KMS-11 (cell line): Measurements from ENCODE around the gene KRT85.

ENCODE experiments used
- H2AFZ ChIP-seq: fragments of 200-600 bp; sonication (generic); 2 replicates; pipeline ENCODE4 v1.6.1; 2016; ENCODE audit warnings: antibody characterized with exemption, mixed run types, low read depth
- H3K27ac ChIP-seq: fragments of 200-600 bp; sonication (generic); 2 replicates; pipeline ENCODE4 v1.6.1; 2016; ENCODE audit warnings: mild to moderate bottlenecking, mixed run types
- H3K27me3 ChIP-seq: fragments of 200-600 bp; sonication (generic); 2 replicates; pipeline ENCODE4 v1.6.1; 2017; ENCODE audit warnings: mild to moderate bottlenecking, low read depth, mixed run types, moderate library complexity; ENCODE audit not compliant: insufficient read depth
- H3K36me3 ChIP-seq: fragments of 200-600 bp; sonication (generic); 2 replicates; pipeline ENCODE4 v1.6.1; 2017; ENCODE audit warnings: mild to moderate bottlenecking, mixed run types; ENCODE audit not compliant: insufficient read depth
- H3K4me1 ChIP-seq: fragments of 200-600 bp; sonication (generic); 2 replicates; pipeline ENCODE4 v1.6.1; 2016; ENCODE audit warnings: mild to moderate bottlenecking, low read depth, mixed run types; ENCODE audit not compliant: poor library complexity, severe bottlenecking
- H3K4me2 ChIP-seq: fragments of 200-600 bp; sonication (generic); 2 replicates; pipeline ENCODE4 v1.7.0; 2016; ENCODE audit warnings: mild to moderate bottlenecking, mixed run types
- H3K4me3 ChIP-seq: fragments of 200-600 bp; sonication (generic); IDR thresholded peaks from 2 replicates; pipeline ENCODE4 v1.6.1; 2017; ENCODE audit warnings: low read depth, low read length, mixed read lengths; ENCODE audit not compliant: insufficient read depth
- H3K79me2 ChIP-seq: fragments of 200-600 bp; sonication (generic); 2 replicates; pipeline ENCODE4 v1.6.1; 2016; ENCODE audit warnings: low read depth, mixed run types; ENCODE audit not compliant: insufficient read depth
- H3K9ac ChIP-seq: fragments of 200-600 bp; sonication (generic); 2 replicates; pipeline ENCODE4 v1.6.1; 2016; ENCODE audit warnings: mild to moderate bottlenecking, mixed run types
- H4K20me1 ChIP-seq: fragments of 200-600 bp; sonication (generic); 2 replicates; pipeline ENCODE4 v1.6.1; 2016; ENCODE audit warnings: mild to moderate bottlenecking, mixed run types; ENCODE audit not compliant: insufficient read depth
- TF ChIP-seq, protein P1 (sequence below): fragments of 200-600 bp; sonication (generic); conservative IDR thresholded peaks from 2 replicates; pipeline ENCODE4 v1.6.1; 2017; ENCODE audit warnings: low read depth, mild to moderate bottlenecking, antibody characterized with exemption, low read length, moderate library complexity, mixed read lengths

KRT85 gene

DNA sequence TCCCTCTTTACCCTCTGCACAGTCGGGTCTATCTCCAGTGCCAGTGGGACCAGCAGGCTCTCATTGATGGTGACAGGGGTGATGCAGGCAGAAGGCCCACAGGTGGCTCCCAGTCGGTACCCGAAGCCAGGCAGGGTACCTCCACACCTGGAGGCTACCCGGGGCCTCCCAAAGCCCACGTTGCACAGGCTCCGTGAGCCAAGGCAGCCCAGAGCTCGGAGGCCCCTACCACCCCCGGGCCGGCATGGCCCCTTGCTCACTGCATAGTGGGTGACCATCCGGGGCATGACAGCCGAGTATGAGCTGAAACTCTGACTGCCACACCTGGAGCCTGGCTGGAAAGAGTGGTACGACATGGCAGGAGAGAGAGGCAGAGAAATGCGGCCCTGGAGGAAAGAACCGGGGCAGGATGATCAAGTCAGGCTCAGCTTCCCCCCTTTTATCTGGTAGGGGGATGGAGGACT lies 38.7 kb upstream of the KRT85 start, which contains the start of gene KRT82:
TSS of gene KRT82 (minus strand) at position 414 of the 464 bp plus-strand sequence. CDS start at position 356, 58 bp downstream.
- Histone ChIP-seq H3K4me1 (no peaks in the 10 kb centered on the region), H3K4me2 (no peak within 1 kb of the TSS), H3K27me3 (peaks cover 52% of the 10 kb centered on the region), H3K79me2 (no peaks in the 10 kb centered on the region), H4K20me1 (no peaks in the 10 kb centered on the region), H2AFZ (no peak within 1 kb of the TSS), H3K4me3 (no peak within 1 kb of the TSS), H3K27ac (no peak within 1 kb of the TSS), H3K9ac (no peak within 1 kb of the TSS), H3K36me3 (no peaks in the 10 kb centered on the region)
- TF ChIP-seq, protein P1, sequence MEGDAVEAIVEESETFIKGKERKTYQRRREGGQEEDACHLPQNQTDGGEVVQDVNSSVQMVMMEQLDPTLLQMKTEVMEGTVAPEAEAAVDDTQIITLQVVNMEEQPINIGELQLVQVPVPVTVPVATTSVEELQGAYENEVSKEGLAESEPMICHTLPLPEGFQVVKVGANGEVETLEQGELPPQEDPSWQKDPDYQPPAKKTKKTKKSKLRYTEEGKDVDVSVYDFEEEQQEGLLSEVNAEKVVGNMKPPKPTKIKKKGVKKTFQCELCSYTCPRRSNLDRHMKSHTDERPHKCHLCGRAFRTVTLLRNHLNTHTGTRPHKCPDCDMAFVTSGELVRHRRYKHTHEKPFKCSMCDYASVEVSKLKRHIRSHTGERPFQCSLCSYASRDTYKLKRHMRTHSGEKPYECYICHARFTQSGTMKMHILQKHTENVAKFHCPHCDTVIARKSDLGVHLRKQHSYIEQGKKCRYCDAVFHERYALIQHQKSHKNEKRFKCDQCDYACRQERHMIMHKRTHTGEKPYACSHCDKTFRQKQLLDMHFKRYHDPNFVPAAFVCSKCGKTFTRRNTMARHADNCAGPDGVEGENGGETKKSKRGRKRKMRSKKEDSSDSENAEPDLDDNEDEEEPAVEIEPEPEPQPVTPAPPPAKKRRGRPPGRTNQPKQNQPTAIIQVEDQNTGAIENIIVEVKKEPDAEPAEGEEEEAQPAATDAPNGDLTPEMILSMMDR: no peak

DNA sequence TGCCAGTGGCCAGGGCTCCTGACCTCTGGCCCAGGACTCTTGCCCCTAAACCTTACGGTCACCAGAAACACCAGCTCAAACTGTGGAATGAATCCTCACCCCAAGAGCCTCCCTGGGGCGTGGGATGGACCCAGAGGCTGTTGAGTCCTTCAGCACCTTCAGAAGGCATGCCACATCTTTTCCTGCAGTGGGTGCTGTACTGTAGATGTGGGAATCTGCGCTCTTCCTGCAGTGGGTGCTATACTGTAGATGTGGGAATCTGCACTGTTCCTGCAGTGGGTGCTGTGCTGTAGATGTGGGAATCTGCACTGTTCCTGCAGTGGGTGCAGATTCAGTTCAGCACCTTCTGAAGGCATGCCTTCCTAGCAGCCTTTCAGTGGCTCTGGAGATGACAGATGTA lies 37.7 kb upstream of the KRT85 start:
- Histone ChIP-seq H3K79me2 (no peaks in the 10 kb centered on the region), H3K4me3 (no peak overlapping the region), H4K20me1 (no peaks in the 10 kb centered on the region), H3K27me3 (peaks cover 54% of the 10 kb centered on the region), H3K4me1 (no peaks in the 10 kb centered on the region), H3K4me2 (no peak overlapping the region), H3K27ac (no peak overlapping the region), H2AFZ (no peak overlapping the region), H3K36me3 (no peaks in the 10 kb centered on the region), H3K9ac (no peak overlapping the region)
- TF ChIP-seq, protein P1: no peak

DNA sequence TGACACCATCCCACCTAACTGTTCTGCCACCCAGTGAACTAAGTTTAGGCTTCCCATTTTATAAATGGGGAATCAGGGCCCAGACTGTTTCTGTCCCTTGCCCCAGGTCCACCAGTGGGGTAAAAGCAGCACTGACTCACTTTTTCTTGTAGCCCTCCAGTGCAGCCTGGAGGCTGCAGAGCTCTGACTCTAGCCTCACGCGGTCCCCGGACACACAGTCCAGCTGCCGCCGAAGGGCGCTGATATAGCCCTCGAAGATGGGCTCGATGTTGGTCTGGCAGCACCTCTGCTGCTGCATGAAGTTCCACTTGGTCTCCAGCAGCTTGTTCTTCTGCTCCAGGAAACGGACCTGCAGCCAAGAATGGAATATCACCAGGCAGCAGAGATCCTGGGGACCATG lies 36.3 kb upstream of the KRT85 start:
- Histone ChIP-seq H3K36me3 (no peaks in the 10 kb centered on the region), H4K20me1 (no peaks in the 10 kb centered on the region), H3K27ac (no peak overlapping the region), H3K27me3 (peaks cover 53% of the 10 kb centered on the region), H2AFZ (no peak overlapping the region), H3K9ac (no peak overlapping the region), H3K4me2 (no peak overlapping the region), H3K4me3 (no peak overlapping the region), H3K79me2 (no peaks in the 10 kb centered on the region), H3K4me1 (no peaks in the 10 kb centered on the region)
- TF ChIP-seq, protein P1: no peak

DNA sequence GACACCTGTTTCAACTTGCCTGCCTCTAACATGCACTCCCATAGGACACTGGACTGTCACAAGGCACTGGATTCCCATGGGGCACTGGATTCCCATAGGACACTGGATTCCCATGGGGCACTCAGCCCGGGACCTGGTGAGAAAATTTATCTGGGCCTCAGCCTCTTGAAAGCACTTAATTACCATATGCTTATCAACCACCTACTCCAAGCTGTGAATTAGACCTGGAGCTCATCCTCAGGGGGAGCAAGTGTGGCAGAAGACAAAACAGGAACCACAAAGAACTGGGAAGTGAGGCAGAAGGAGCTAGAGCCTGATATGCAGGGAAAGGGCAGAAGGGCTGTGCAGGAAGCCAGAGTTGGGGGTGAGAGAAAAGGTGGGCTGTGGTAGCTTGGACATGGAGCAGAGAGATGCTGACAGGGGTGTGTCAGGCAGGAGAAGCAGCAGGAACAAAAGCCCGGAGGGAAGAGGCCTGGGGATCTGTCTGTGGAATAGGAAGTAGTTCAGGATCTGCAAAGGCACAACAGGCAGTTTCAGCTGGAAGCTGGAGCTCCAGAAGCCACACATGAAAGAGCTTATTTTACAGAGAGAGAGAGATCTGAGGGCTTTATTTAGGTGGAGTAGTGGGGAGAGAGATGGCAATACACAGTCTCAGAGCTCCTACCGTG lies 35.7 kb upstream of the KRT85 start:
- Histone ChIP-seq H4K20me1 (no peaks in the 10 kb centered on the region), H3K27ac (no peak overlapping the region), H3K27me3 (peaks cover 51% of the 10 kb centered on the region), H3K79me2 (no peaks in the 10 kb centered on the region), H3K4me1 (no peaks in the 10 kb centered on the region), H2AFZ (no peak overlapping the region), H3K36me3 (no peaks in the 10 kb centered on the region), H3K9ac (no peak overlapping the region), H3K4me3 (no peak overlapping the region), H3K4me2 (no peak overlapping the region)
- TF ChIP-seq, protein P1: no peak
